ENCODE measurements around the gene ALS2CL. TPM values are rescaled to one million over a fixed set of nuclear protein-coding genes. Genes with fewer than 3 reads are reported as not detected.

ALS2CL gene
- total RNA-seq, 2 experiments from 2014 or later = 15.5 to 16.6 TPM

DNA sequence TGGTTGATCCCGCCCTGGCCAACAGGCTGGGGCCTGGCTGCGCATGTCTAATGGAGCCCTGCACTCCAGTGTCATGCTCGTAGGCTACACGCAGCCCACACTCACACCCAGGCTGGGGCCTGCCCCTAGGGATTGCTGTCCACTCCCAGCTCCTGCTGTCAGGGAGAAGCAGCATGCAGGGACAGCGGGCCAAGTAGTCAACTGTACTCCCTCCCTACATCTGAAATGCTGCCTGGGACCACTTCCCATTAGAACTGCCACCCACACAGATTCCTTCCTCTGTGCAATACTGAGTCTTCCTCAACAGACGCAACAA is 16.1 kb downstream of the ALS2CL start:
- CTCF ChIA-PET = no interaction called here
- POLR2A ChIA-PET = no interaction called here
- no peak for DNase-seq
- no peaks in the 10 kb centered on the region for H3K36me3 Mint-ChIP-seq (ENCODE audit: low read depth)
- H3K4me1 Mint-ChIP-seq = no peaks in the 10 kb centered on the region
- no peak overlapping the region for H3K4me3 Mint-ChIP-seq
- H3K27ac Mint-ChIP-seq = no peak overlapping the region
- no peaks in the 10 kb centered on the region for H3K9me3 Mint-ChIP-seq
- H3K27me3 Mint-ChIP-seq = no peaks in the 10 kb centered on the region

DNA sequence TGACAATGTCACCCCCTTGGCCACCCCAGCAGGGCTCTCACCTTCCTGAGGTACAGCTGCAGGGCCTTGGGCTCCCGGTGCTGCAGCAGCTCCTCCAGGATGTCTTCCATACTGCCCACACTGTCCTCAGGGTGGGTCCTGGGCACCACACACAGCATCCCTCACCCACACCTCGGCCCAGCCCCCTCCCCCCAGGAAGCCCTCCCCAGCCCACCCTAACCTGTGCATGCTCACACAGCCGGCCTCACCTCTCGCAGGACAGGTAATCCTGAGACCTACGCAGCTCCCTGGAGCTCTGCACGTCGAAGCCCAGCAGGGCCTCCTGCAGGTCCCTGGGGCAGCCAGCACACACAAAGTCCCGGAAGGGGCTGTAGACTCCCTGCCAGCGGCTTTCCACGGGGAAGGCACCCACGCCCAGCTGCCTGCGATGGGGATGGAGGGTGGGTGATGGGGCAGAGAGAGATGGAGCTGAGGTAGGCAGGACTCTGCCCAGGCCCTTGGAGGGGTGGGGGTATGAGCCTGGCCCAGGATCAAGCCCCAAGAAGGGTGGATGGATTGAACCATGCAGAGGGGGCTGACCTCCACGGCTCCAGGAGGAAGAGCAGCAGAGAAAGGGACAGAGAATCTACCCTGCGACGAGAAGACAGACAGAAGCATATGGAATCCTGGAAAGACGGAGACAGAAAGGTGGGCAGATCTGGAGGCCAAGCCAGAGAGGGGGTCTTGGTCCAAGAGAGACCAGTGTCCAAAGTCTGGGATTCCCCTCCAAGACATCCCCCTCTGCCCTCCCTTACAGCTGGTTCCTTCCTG is 16.7 kb downstream of the ALS2CL start:
- DNase-seq = no peak
- Mint-ChIP-seq H3K4me3 (no peak overlapping the region), H3K27ac (no peak overlapping the region), H3K36me3 (ENCODE audit: low read depth) (no peaks in the 10 kb centered on the region), H3K9me3 (no peaks in the 10 kb centered on the region), H3K27me3 (no peaks in the 10 kb centered on the region), H3K4me1 (no peaks in the 10 kb centered on the region)
- ChIA-PET POLR2A (no interaction called here), CTCF (interaction anchor here (1.0 kb wide), 1 partner anchor 8 kb away, joined by 3 read pairs; no protein-coding TSS in a partner anchor)

DNA sequence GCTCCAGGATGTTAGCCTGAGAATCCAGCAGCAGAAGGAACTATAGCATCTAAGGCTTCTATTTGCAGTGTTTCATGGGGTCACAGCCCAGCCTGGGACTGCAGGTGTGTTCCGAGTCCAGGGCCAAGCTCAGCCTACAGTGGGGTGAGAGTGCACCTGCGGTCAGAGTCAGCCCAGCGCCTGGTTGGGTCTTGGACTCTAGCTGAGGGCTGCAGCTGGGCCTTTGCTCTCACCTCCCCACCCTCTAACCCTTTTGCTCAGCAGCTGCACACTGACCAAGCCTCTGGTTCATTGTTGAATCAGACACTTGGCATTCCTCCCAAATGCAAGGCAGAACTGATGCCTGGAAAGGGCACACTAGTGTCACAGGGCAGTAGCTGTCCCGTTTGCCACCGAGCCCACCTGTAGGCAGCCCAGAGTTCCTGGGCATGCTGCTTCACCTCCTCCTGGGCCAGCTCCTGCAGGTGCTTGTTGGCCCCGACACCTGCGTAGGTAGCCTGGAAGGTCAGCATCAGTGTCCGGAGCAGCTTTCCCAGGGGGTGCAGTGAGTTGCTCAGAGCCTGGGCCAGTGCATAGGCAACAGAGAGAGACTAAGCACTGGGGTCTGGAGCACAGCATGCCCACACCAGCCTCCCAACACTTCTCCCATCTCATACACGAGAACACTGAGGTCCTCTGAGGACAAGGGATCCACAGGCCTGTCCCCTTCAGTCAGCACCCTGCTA is 17.5 kb downstream of the ALS2CL start:
- no peaks in the 10 kb centered on the region for H3K36me3 Mint-ChIP-seq (ENCODE audit: low read depth)
- H3K4me1 Mint-ChIP-seq = no peaks in the 10 kb centered on the region
- ChIA-PET POLR2A (no interaction called here), CTCF (interaction anchor here (1.0 to 1.6 kb wide), 2 partner anchors 9 to 46 kb away, joined by 3 read pairs; no protein-coding TSS in a partner anchor)
- no peaks in the 10 kb centered on the region for H3K27me3 Mint-ChIP-seq
- no peak for DNase-seq
- no peak overlapping the region for H3K27ac Mint-ChIP-seq
- no peaks in the 10 kb centered on the region for H3K9me3 Mint-ChIP-seq
- H3K4me3 Mint-ChIP-seq = no peak overlapping the region

DNA sequence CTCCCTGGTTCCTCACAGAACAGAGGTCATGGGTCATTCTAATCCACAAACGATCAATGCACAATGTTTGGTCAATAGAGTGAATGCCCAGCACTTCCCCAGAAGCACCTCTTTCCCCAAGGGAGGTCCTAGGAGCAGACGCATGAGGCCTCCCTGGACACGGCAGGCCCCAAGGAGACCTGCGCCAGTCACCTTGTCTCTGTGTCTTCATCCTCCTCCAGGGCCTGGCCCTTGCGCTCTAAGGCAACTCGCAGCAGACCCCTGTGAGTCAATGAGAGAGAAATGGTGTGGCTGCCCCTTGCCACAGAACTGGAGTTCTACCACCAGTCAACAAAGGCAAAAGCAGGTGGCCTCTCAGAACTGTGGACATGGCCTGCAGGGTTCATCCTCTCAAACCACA is 18.1 kb downstream of the ALS2CL start:
- H3K4me3 Mint-ChIP-seq = no peak overlapping the region
- ChIA-PET CTCF (interaction anchor here (1.0 to 1.6 kb wide), 3 partner anchors 9 to 46 kb away, joined by 3 read pairs; no protein-coding TSS in a partner anchor), POLR2A (no interaction called here)
- H3K4me1 Mint-ChIP-seq = no peaks in the 10 kb centered on the region
- no peak overlapping the region for H3K27ac Mint-ChIP-seq
- no peaks in the 10 kb centered on the region for H3K27me3 Mint-ChIP-seq
- H3K36me3 Mint-ChIP-seq (ENCODE audit: low read depth) = no peaks in the 10 kb centered on the region
- DNase-seq = no peak
- H3K9me3 Mint-ChIP-seq = no peaks in the 10 kb centered on the region

DNA sequence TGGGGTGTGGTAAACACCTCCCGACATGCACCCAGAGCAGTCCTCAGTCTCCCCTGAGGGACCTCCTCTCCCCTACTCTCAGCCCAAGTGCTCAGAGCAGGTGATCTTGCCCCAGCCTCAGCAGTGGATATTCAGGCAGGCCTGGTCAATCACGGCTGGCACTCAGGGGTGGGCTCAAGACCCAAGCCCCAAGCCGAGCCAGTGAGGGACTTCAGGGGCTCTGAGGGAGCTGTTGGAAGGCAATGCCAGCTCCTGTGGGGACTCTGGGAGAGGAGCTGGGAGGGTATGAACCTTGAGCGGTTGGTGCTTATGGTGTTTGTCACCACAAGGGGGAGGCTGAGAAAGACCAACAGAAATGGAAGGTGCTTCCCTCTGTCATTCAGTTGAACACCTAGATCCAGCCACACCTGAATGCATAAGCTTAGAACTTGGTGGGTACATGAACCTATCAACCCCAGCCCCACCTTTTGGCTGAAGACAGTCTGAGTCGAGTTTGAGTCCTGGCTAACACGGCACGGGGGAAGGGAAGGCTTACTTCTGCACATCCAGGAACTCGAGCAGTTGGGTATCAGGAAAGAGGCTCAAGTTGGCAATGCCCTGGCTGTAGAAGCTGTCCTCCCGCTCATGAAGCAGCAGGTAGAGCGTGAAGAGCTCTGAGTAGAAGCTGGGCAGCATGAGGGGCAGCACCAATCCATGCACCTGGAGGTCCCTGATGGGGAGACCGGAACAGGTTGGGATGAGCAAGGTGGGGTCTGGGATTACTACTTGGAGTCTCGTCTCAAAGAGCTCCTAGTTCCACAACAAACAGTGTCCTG is 19.2 kb downstream of the ALS2CL start:
- Mint-ChIP-seq H3K27ac (no peak overlapping the region), H3K9me3 (no peaks in the 10 kb centered on the region), H3K27me3 (no peaks in the 10 kb centered on the region), H3K4me3 (no peak overlapping the region), H3K36me3 (ENCODE audit: low read depth) (no peaks in the 10 kb centered on the region), H3K4me1 (no peaks in the 10 kb centered on the region)
- no peak for DNase-seq
- ChIA-PET POLR2A (no interaction called here), CTCF (interaction anchor here (0.7 to 1.6 kb wide), 3 partner anchors 11 to 44 kb away, joined by 3 to 4 read pairs (median 3); no protein-coding TSS in a partner anchor)

DNA sequence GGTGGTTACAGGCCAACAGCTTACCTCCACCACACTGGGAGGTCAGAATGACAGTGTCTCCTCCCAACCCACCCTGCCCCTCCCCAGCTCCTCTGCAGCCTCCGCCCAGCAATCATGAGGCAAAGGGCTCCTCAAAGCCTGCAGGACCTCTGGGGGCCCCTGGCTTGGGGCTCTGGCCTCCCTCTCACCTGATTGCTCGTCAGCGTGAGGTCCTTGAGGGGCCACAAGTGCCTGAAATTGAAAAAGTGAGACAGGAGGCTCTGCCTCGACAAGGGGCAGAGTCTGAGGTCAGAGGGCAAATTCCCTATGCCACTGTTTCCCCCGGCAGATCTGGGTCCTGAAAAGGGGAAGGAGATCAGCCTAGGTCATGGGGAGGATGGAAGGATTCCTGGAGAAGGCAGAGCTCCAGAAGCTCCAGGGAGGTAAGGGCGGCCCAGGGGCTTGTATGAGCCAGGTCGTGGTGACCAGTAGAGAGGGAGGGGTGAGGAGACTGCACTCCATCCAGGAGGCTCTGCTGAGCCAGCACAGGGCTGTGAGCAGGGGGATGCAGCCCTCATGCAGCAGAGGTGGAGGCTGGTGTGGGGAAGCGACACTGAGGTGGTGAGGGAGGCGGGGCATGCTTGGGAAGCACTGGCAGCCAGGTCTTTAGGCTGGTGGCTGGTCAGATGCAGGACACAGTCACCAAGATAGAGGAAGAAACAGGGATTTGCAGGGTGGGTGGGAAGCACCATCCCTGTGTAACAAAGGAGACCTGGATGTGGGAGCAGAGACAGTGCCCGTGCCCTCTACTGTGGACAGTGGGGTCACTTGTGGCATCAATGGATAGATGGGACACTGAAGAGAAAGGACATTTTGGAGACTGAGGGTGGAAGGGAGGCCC is 20.1 kb downstream of the ALS2CL start:
- DNase-seq = no peak
- no peaks in the 10 kb centered on the region for H3K36me3 Mint-ChIP-seq (ENCODE audit: low read depth)
- no peaks in the 10 kb centered on the region for H3K27me3 Mint-ChIP-seq
- H3K4me1 Mint-ChIP-seq = no peaks in the 10 kb centered on the region
- H3K27ac Mint-ChIP-seq = no peak overlapping the region
- ChIA-PET POLR2A (no interaction called here), CTCF (interaction anchor here (1.0 kb wide), 1 partner anchor 12 kb away, joined by 4 read pairs; no protein-coding TSS in a partner anchor)
- no peaks in the 10 kb centered on the region for H3K9me3 Mint-ChIP-seq
- no peak overlapping the region for H3K4me3 Mint-ChIP-seq

DNA sequence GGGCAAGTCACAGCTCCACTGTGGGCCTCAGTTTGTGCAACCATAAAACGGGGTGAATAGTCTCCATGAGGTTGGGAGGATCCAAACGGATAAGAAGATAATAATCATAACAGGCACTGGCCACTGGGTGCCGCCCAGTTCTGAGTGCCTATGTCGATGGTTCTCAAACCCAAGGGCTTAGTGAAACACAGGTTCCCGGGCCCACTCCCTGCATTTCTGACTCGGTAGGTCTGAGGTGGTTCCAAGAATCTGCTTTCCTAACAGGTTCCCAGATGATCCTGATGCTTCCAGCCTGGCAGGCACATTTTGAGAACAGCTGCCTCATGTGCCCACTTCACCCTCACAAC is 21.2 kb downstream of the ALS2CL start:
- no peak for DNase-seq
- H3K27ac Mint-ChIP-seq = no peak overlapping the region
- no peaks in the 10 kb centered on the region for H3K36me3 Mint-ChIP-seq (ENCODE audit: low read depth)
- H3K4me3 Mint-ChIP-seq = no peak overlapping the region
- no peaks in the 10 kb centered on the region for H3K9me3 Mint-ChIP-seq
- ChIA-PET CTCF (interaction anchor here (1.0 kb wide), 1 partner anchor 11 kb away, joined by 4 read pairs; no protein-coding TSS in a partner anchor), POLR2A (no interaction called here)
- H3K4me1 Mint-ChIP-seq = no peaks in the 10 kb centered on the region
- no peaks in the 10 kb centered on the region for H3K27me3 Mint-ChIP-seq

DNA sequence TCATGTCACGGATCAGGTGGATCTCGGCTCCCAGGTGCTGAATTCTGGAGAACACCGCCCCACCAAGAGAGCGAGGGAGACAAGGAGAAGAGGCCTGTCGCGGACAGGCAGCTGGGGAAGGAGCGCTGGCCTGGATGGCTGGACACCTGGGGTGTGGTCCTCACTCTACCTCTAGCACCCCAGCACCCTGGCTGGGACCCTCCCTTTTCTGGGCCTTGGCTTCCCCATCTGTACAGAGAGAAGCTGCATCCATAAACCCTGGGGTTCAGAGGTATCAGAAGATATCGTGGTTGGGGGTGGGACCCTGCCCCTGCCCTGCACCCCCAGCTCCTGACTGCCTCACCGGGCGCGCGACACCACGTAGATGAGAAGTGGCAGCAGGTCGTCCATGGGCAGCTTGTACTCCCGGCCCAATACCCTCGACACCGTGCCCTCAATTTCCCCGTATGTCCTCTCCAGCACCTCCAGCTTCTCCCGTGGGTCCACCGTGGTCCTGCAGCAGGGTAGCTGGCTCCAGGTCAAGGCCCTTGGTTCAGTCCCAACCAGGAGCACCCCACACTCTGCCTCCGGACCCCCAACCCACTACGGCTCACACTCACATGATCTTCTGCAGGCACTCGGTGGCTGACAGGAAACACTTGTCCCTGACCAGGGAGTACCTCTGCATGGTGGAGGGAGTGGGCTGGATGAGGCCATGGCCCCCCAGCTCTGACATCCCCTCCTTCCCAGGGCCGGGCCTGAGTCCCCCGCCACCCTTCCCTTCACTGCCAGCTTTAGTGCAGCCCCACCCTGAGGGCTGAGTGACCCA is 21.7 kb downstream of the ALS2CL start:
- no peaks in the 10 kb centered on the region for H3K9me3 Mint-ChIP-seq
- H3K36me3 Mint-ChIP-seq (ENCODE audit: low read depth) = no peaks in the 10 kb centered on the region
- POLR2A ChIA-PET = no interaction called here
- no peak overlapping the region for H3K27ac Mint-ChIP-seq
- no peaks in the 10 kb centered on the region for H3K27me3 Mint-ChIP-seq
- no peak for DNase-seq
- CTCF ChIA-PET = interaction anchor here (0.5 to 1.0 kb wide), 3 partner anchors 11 to 573 kb away, joined by 4 to 5 read pairs (median 4); no protein-coding TSS in a partner anchor
- no peak overlapping the region for H3K4me3 Mint-ChIP-seq
- H3K4me1 Mint-ChIP-seq = no peaks in the 10 kb centered on the region

DNA sequence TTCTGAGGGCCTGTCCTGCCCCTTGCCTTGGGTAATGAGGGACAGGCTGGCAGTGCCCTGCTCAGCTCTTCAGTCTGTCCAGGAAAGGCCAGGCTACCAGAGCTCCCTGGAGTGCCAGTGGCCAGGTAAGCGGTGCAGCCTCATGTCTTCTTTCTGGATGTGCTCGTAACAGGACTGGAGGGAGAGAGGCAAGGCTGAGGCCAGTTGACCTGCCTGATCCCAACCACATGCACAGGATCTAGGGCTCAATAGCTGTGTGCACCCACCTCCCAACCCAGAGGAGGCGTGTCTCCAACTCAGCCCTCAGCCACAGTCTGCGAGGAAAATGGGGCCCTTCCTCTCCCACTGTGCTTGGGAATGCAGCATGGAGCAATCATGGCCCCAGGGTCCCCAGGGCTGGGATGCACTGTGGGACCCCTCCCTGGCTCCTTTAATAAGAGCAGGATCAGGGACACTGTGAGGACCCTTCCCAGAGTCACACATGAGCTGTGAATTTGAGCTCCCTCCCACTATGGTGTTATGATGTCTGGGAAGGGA is 22.5 kb downstream of the ALS2CL start:
- ChIA-PET CTCF (interaction anchor here (0.7 kb wide), 1 partner anchor 41 kb away, joined by 4 read pairs; no protein-coding TSS in a partner anchor), POLR2A (no interaction called here)
- no peak for DNase-seq
- Mint-ChIP-seq H3K4me1 (no peaks in the 10 kb centered on the region), H3K27me3 (no peaks in the 10 kb centered on the region), H3K27ac (no peak overlapping the region), H3K9me3 (no peaks in the 10 kb centered on the region), H3K4me3 (no peak overlapping the region), H3K36me3 (ENCODE audit: low read depth) (no peaks in the 10 kb centered on the region)

DNA sequence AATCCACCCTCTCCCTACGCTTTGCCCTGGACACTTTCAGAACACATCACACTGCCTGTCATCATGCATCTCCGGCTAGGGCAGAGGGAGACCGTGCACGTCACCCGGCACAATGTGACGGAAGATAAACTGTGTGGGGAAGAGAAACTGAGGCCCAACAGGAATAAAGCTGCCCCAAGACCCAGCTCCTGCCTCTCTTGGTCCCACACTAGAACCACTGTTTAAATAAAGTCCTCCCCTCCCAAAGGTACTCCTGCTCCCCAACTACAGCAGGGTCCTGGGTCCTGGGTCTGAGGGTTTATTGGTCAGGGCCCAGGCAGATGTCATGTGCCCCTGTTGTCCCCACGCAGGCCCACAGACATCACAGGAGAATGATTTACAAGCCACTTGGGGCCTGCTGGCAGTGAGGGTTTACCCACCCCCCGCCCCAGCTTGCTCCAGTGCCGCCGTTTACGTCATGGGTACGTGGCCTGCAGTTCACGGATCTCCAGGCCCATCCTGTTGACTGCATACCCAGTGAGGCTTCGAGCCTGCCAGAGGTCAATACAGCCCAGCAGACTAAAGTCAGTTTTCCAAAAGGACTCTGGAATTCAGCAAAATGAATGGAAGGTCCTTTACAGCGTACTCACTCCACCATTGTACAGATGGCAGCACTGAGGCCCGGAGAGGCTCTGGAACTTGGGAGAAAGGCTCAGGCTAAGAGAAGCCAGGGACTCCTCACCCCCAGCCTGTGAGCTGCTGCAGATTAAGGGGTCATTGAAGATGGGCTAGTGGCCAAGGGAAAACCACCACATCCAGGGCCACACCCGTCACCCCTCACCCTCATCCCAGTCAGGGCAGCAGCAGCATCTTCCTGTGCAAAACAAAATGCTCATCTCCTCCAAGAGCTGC is 23.2 kb downstream of the ALS2CL start:
- POLR2A ChIA-PET = no interaction called here
- Mint-ChIP-seq H3K36me3 (ENCODE audit: low read depth) (no peaks in the 10 kb centered on the region), H3K9me3 (no peaks in the 10 kb centered on the region), H3K4me1 (no peaks in the 10 kb centered on the region), H3K27me3 (no peaks in the 10 kb centered on the region), H3K4me3 (no peak overlapping the region), H3K27ac (no peak overlapping the region)
- no peak for DNase-seq
- CTCF ChIA-PET = no interaction called here
